Body of pancreas (tissue), 4 donors: ENCODE measurements around the gene GDF2.

Experiments
- CTCF ChIP-seq, 7 experiments: fragments of 450-650 bp in 4 of 7; fragments of 200-600 bp in 3 of 7; sonication (generic) in 3 of 7; IDR thresholded peaks; one replicate each; pipeline ENCODE4 v1.5.1; 2016 to 2019; ENCODE audit warnings: antibody characterized with exemption in 7 of 7
- POLR2A ChIP-seq, 3 donors: fragments of 450-650 bp; IDR thresholded peaks; one replicate each; pipeline ENCODE4 v1.6.1; 2016; ENCODE audit warnings: antibody characterized with exemption in 3 of 3, mild to moderate bottlenecking in 2 of 3

- no peak for TF ChIP-seq CTCF (IDR thresholded peaks at IDR 0.05)
- no peak for TF ChIP-seq POLR2A (IDR thresholded peaks at IDR 0.05)
Observed at GRCh38 chr10:47321521-47322195, 596 bp upstream of the GDF2 start.
